Upper lobe of right lung (tissue), 1 donor: Measurements from ENCODE around the gene MYBPC3. TPM values are rescaled to one million over a fixed set of nuclear protein-coding genes. Genes with fewer than 3 reads are reported as not detected.
"Not testable (repeated sequence)": the region's sequence is repeated elsewhere in the genome, so short reads cannot be mapped to it uniquely, and the experiment has no call there.

ENCODE experiments used
- ATAC-seq: fragments of 200-7000 bp; cut with Tn5 transposase; one replicate; pipeline ENCODE4 v1.9.1; 2020; ENCODE audit warnings: mild to moderate bottlenecking, moderate library complexity
- DNase-seq: peaks from one replicate; pipeline ENCODE4 v3.0.0-alpha.2; 2020
- H3K27ac ChIP-seq: fragments of 200-600 bp; one replicate; pipeline ENCODE4 v1.8.0; 2022
- H3K27me3 ChIP-seq: fragments of 200-600 bp; one replicate; pipeline ENCODE4 v1.8.0; 2022; ENCODE audit warnings: mild to moderate bottlenecking
- H3K36me3 ChIP-seq: fragments of 200-600 bp; one replicate; pipeline ENCODE4 v1.8.0; 2022
- H3K4me1 ChIP-seq: fragments of 200-600 bp; one replicate; pipeline ENCODE4 v1.8.0; 2022
- H3K4me3 ChIP-seq: fragments of 200-600 bp; one replicate; pipeline ENCODE4 v1.8.0; 2022; ENCODE audit warnings: mild to moderate bottlenecking
- H3K9me3 ChIP-seq: fragments of 200-600 bp; one replicate; pipeline ENCODE4 v1.8.0; 2022
- intact Hi-C: fragments of 100-400 bp; cut with DNase I; formaldehyde crosslinking; loops from one replicate; pipeline ENCODE4 v1.11.0; 2022
- total RNA-seq: library from RNA; stranded (reverse); fragmentation: NEBNext Ultra II Directional; extraction: Animal tissue kit (Norgen Biotek cat#: 25700); gene quantifications from one replicate; pipeline ENCODE4 v1.2.1, GENCODE V29; 2021
- TF ChIP-seq, protein P1 (sequence below): fragments of 200-600 bp; IDR thresholded peaks from one replicate; pipeline ENCODE4 v1.8.0; 2022; ENCODE audit warnings: antibody characterized with exemption
- donor health status: DM: no; HTN: yes; CAD: no; lungs with severe emphysema.

MYBPC3 gene
- total RNA-seq, 1 donor from 2014 or later: 0.96 TPM

DNA sequence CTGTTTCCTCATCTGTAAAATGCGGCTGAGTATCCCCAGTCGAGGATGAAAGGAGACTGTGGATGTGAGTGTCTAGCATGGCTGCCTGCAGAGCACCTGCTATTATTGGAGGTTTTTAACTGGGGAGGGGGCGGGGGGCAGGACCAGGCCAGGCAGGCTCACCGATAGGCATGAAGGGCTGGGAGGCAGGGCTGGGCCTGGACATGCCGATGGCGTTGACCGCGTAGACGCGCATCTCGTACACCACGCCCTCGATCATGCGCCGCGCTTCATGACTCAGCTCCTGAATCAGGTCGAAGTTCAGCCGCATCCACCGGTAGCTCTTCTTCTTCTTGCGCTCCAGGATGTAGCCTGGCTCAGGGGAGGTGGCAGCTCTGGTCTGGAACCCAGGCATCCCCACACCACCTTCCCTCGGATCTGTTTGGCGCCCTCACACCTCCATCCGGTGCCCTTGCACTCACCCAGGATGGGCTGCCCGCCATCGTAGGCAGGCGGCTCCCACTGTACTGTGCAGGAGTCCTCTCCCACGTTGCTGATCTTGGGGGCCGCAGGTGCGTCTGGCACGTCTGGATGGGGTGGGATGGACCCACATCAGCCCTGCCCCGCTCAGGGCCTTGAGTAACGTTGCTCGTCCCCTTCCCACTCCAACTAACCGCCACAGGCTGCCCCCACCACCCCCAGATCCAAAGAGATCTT, 15.1 kb downstream of the MYBPC3 start:
- no peaks in the 10 kb centered on the region for H3K27me3 ChIP-seq
- DNase-seq (no peak), ATAC-seq (no peak)
- no peak overlapping the region for H3K27ac ChIP-seq
- H3K4me1 ChIP-seq: no peaks in the 10 kb centered on the region
- TF ChIP-seq, protein P1, sequence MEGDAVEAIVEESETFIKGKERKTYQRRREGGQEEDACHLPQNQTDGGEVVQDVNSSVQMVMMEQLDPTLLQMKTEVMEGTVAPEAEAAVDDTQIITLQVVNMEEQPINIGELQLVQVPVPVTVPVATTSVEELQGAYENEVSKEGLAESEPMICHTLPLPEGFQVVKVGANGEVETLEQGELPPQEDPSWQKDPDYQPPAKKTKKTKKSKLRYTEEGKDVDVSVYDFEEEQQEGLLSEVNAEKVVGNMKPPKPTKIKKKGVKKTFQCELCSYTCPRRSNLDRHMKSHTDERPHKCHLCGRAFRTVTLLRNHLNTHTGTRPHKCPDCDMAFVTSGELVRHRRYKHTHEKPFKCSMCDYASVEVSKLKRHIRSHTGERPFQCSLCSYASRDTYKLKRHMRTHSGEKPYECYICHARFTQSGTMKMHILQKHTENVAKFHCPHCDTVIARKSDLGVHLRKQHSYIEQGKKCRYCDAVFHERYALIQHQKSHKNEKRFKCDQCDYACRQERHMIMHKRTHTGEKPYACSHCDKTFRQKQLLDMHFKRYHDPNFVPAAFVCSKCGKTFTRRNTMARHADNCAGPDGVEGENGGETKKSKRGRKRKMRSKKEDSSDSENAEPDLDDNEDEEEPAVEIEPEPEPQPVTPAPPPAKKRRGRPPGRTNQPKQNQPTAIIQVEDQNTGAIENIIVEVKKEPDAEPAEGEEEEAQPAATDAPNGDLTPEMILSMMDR: no peak
- intact Hi-C loops: no loop called here
- no peak overlapping the region for H3K4me3 ChIP-seq
- no peaks in the 10 kb centered on the region for H3K9me3 ChIP-seq
- H3K36me3 ChIP-seq: no peaks in the 10 kb centered on the region

DNA sequence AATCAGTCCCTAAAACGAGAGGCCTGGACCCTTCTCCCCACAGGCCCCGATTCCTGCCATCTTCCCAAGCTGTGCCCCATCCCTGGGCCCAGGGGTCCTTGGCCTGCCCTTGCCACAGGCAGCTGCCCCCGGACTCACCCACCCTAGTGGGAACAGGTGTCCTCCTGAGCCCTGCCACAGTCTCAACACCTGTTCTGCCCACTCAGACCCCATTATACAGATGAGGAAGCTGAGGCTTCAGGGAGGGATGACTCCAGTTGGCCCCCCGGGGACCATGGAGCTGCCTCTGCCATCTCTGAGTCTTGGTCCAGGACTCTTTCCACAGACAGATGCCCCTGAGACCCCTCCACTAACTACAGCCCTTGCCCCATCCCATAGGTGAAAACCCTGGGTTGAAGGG, 15.9 kb downstream of the MYBPC3 start:
- ATAC-seq: no peak
- Histone ChIP-seq H3K9me3 (no peaks in the 10 kb centered on the region), H3K27me3 (no peaks in the 10 kb centered on the region), H3K4me3 (no peak overlapping the region), H3K4me1 (no peaks in the 10 kb centered on the region), H3K27ac (no peak overlapping the region), H3K36me3 (no peaks in the 10 kb centered on the region)
- TF ChIP-seq, protein P1: no peak
- intact Hi-C loops: no loop called here
- no peak for DNase-seq

DNA sequence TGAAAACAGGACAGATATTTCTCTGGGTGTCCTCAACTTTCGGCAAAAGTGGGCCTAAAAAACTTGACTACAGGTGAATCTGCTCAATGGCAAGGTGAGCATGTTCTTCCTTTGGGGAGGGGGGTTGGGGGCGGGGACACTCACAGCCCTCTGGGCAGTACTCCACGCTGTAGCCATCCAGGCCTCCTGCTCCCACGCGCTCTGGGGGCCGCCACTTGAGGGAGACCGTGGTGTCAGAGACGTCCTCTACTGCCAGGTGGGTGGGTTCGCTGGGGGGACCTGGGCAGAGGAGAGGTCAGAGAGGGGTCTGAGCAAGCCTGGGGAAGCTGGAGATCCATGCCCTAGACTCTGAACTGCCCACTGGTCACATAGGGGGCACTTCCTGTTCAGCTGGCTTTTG, 16.8 kb downstream of the MYBPC3 start:
- H3K27ac ChIP-seq: no peak overlapping the region
- H3K4me1 ChIP-seq: no peaks in the 10 kb centered on the region
- no peak for DNase-seq
- TF ChIP-seq, protein P1: no peak
- peaks cover 1% of the 10 kb centered on the region for H3K36me3 ChIP-seq
- H3K4me3 ChIP-seq: no peak overlapping the region
- no peaks in the 10 kb centered on the region for H3K27me3 ChIP-seq
- ATAC-seq: no peak
- intact Hi-C loops: no loop called here
- H3K9me3 ChIP-seq: no peaks in the 10 kb centered on the region

DNA sequence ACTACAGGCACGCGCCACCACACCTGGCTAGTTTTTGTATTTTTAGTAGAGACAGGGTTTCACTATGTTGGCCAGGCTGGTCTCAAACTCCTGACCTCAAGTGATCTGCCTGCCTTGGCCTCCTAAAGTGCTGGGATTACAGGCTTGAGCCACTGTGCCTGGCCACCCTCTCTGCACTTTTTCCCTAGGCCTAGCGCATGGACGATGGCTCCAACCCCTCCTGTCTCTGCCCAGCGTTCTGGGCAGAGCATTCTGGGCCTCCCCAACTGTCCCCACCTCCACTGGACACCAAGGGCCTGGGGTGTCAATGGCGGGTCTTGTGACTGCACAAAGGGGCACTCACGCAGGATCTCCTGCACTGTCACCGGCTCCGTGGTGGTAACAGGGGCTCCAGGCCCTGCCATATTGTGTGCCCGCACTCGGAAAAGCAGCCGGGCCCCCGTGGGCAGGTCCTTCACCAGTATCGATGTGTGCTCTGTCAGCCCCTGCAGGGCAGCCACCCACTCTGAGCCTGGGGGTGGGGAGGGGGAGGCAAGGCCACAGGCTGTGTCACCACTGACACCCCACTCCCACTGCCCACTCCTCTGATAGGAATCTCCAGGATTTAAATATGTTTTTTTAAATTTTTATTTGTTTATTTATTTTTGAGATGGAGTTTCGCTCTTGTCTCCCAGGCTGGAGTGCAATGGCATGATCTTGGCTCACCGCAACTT, 17.6 kb downstream of the MYBPC3 start:
- H3K4me3 ChIP-seq, H3K4me1 ChIP-seq, H3K9me3 ChIP-seq, H3K36me3 ChIP-seq, intact Hi-C loops, ATAC-seq, H3K27ac ChIP-seq, H3K27me3 ChIP-seq, DNase-seq: not testable (repeated sequence)

DNA sequence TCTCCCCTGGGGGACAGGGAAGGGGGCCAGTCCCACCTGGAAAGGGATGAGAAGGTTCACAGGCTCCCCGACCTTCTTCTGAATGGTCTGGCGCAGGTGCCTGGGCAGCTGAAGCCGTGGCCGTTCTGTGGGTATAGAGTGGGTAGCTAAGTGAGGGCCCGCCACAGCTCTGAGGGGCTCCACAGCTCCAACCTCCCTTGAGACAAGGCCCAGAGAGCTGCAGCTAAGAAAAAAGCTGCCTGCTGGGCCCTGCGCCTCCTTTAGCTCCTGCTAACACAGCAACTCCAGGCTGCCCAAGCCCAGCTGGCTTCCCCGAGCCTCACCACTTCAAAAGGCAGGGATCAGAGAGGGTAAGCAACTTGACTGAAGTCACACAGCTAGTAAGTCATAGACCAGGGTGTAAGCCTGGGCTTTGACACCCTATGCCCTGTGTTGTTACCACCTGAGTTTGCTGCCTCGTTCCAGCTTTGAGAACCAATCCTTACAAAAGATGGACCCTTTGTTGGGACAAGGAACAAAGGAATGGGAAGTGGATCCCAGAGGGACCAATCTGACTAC, 18.5 kb downstream of the MYBPC3 start:
- Histone ChIP-seq H3K27me3 (no peaks in the 10 kb centered on the region), H3K9me3 (no peaks in the 10 kb centered on the region), H3K4me1 (no peaks in the 10 kb centered on the region), H3K4me3 (no peak overlapping the region), H3K36me3 (peaks cover 17% of the 10 kb centered on the region), H3K27ac (no peak overlapping the region)
- DNase-seq: no peak
- TF ChIP-seq, protein P1: no peak
- intact Hi-C loops: no loop called here
- ATAC-seq: no peak

DNA sequence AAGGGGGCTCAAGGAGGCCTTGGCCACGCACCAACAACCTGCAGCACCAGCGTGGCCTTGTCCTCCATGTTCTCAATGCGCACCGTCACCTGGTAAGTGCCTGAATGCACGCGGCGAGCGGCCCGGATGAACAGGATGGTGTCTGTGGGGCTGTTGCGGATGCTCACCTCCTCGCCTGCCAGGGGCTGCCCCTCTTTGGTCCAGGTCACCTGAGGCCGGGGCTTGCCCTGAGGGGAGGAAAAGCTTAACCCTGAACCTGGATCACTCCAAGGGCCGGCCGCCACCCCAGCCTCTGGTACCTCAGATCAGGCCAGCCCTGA, 19.0 kb downstream of the MYBPC3 start:
- DNase-seq: no peak
- TF ChIP-seq, protein P1: no peak

More for the DNA sequence above, 19.0 kb downstream of the MYBPC3 start:
- no peaks in the 10 kb centered on the region for H3K4me1 ChIP-seq
- no peaks in the 10 kb centered on the region for H3K27me3 ChIP-seq
- ATAC-seq: no peak
- intact Hi-C loops: no loop called here
- no peak overlapping the region for H3K27ac ChIP-seq
- no peak overlapping the region for H3K4me3 ChIP-seq
- H3K9me3 ChIP-seq: no peaks in the 10 kb centered on the region
- peaks cover 22% of the 10 kb centered on the region for H3K36me3 ChIP-seq
